HEK293 (cell line): ENCODE results near the gene MAGEF1.

Experiments used
- CTCF ChIA-PET: fragments of 350-600 bp; formaldehyde crosslinking; extraction: SDS; loops from one replicate; lab custom pipeline; 2021; ENCODE audit warnings: antibody characterized with exemption; lab: Yijun Ruan, JAX
- POLR2A ChIA-PET: fragments of 300-600 bp; formaldehyde crosslinking; extraction: SDS; loops from one replicate; lab custom pipeline; 2020; ENCODE audit warnings: antibody characterized with exemption, inconsistent platforms; lab: Yijun Ruan, JAX
- H3K27ac ChIP-seq: fragments of 200-500 bp; sonication (Bioruptor generic); 2 replicates; pipeline ENCODE4 v1.5.1; 2014; ENCODE audit warnings: low read depth, low read length, control low read depth, inconsistent platforms; ENCODE audit errors: extremely low read depth
- H3K36me3 ChIP-seq, 2 experiments: fragments of 200-500 bp in 1 of 2; sonication (Bioruptor generic) in 1 of 2; 1 replicate in 1 of 2; 2 replicates in 1 of 2; pipeline ENCODE4 v1.5.1; 2014 to 2017; ENCODE audit warnings: inconsistent platforms in 2 of 2, low read length in 2 of 2; ENCODE audit not compliant: control insufficient read depth in 2 of 2, insufficient read depth in 1 of 2
- H3K4me1 ChIP-seq: fragments of 200-500 bp; sonication (Bioruptor generic); 2 replicates; pipeline ENCODE4 v1.5.1; 2014; ENCODE audit warnings: mild to moderate bottlenecking, low read length, inconsistent platforms; ENCODE audit not compliant: control insufficient read depth, insufficient read depth
- H3K4me3 ChIP-seq: 2 replicates; pipeline ENCODE4 v1.5.1; 2011; ENCODE audit warnings: low read depth, mild to moderate bottlenecking, control low read depth, low read length, moderate library complexity
- H3K9me3 ChIP-seq: fragments of 200-500 bp; sonication (Bioruptor generic); 2 replicates; pipeline ENCODE4 v1.5.1; 2014; ENCODE audit warnings: low read depth, low read length, inconsistent platforms; ENCODE audit not compliant: control insufficient read depth, insufficient read depth
- EGR2 ChIP-seq: fragments of 450-650 bp; formaldehyde crosslinking; IDR thresholded peaks from 2 replicates; pipeline ENCODE4 v1.5.1; 2016; ENCODE audit warnings: low read depth, missing biosample characterization, missing genetic modification characterization
- PATZ1 ChIP-seq: fragments of 450-650 bp; formaldehyde crosslinking; IDR thresholded peaks from 2 replicates; pipeline ENCODE4 v1.5.1; 2016; ENCODE audit warnings: missing biosample characterization, missing genetic modification characterization
- SCRT1 ChIP-seq: fragments of 450-650 bp; formaldehyde crosslinking; IDR thresholded peaks from 2 replicates; pipeline ENCODE4 v1.5.1; 2016; ENCODE audit warnings: missing biosample characterization, missing genetic modification characterization, borderline replicate concordance
- SCRT2 ChIP-seq: fragments of 450-650 bp; formaldehyde crosslinking; IDR thresholded peaks from 2 replicates; pipeline ENCODE4 v1.5.1; 2016; ENCODE audit warnings: missing biosample characterization, missing genetic modification characterization
- SP3 ChIP-seq: fragments of 450-650 bp; formaldehyde crosslinking; IDR thresholded peaks from 2 replicates; pipeline ENCODE4 v1.5.1; 2016; ENCODE audit warnings: missing biosample characterization, missing genetic modification characterization
- TSHZ1 ChIP-seq: fragments of 450-650 bp; formaldehyde crosslinking; IDR thresholded peaks from 2 replicates; pipeline ENCODE4 v1.5.1; 2016; ENCODE audit warnings: missing biosample characterization, missing genetic modification characterization, borderline replicate concordance
- YY1 ChIP-seq: fragments of 450-650 bp; formaldehyde crosslinking; IDR thresholded peaks from 2 replicates; pipeline ENCODE4 v1.5.1; 2018; ENCODE audit warnings: missing biosample characterization, missing genetic modification characterization
- ZBTB17 ChIP-seq: fragments of 450-650 bp; formaldehyde crosslinking; IDR thresholded peaks from 2 replicates; pipeline ENCODE4 v1.5.1; 2016; ENCODE audit warnings: missing biosample characterization, missing genetic modification characterization
- ZBTB8A ChIP-seq: fragments of 450-650 bp; formaldehyde crosslinking; IDR thresholded peaks from 2 replicates; pipeline ENCODE4 v1.5.1; 2016; ENCODE audit warnings: missing biosample characterization, missing genetic modification characterization
- ZFHX2 ChIP-seq: fragments of 450-650 bp; formaldehyde crosslinking; conservative IDR thresholded peaks from 2 replicates; pipeline ENCODE4 v1.5.1; 2016; ENCODE audit warnings: missing biosample characterization, missing genetic modification characterization
- ZIC2 ChIP-seq: fragments of 450-650 bp; formaldehyde crosslinking; IDR thresholded peaks from 2 replicates; pipeline ENCODE4 v1.5.1; 2016; ENCODE audit warnings: missing biosample characterization, missing genetic modification characterization
- ZNF175 ChIP-seq: fragments of 450-650 bp; formaldehyde crosslinking; IDR thresholded peaks from 2 replicates; pipeline ENCODE4 v1.5.1; 2016; ENCODE audit warnings: missing biosample characterization, missing genetic modification characterization
- ZNF221 ChIP-seq: fragments of 450-650 bp; formaldehyde crosslinking; IDR thresholded peaks from 2 replicates; pipeline ENCODE4 v1.5.1; 2017; ENCODE audit warnings: missing biosample characterization, missing genetic modification characterization, borderline replicate concordance
- ZNF366 ChIP-seq: fragments of 450-650 bp; formaldehyde crosslinking; conservative IDR thresholded peaks from 2 replicates; pipeline ENCODE4 v1.5.1; 2016; ENCODE audit warnings: missing biosample characterization, missing genetic modification characterization
- ZNF423 ChIP-seq: fragments of 450-650 bp; formaldehyde crosslinking; IDR thresholded peaks from 2 replicates; pipeline ENCODE4 v1.5.1; 2016; ENCODE audit warnings: missing biosample characterization, missing genetic modification characterization
- ZNF426 ChIP-seq: fragments of 450-650 bp; formaldehyde crosslinking; IDR thresholded peaks from 2 replicates; pipeline ENCODE4 v1.5.1; 2017; ENCODE audit warnings: missing biosample characterization, missing genetic modification characterization, mild to moderate bottlenecking, inconsistent platforms, moderate library complexity
- ZNF558 ChIP-seq: fragments of 450-650 bp; formaldehyde crosslinking; IDR thresholded peaks from 2 replicates; pipeline ENCODE4 v1.5.1; 2016; ENCODE audit warnings: missing biosample characterization, missing genetic modification characterization
- ZNF660 ChIP-seq: fragments of 450-650 bp; IDR thresholded peaks from 2 replicates; pipeline ENCODE4 v1.5.1; 2018; ENCODE audit warnings: missing biosample characterization, mild to moderate bottlenecking, missing genetic modification characterization
- ZNF692 ChIP-seq: fragments of 450-650 bp; formaldehyde crosslinking; IDR thresholded peaks from 2 replicates; pipeline ENCODE4 v1.5.1; 2016; ENCODE audit warnings: missing biosample characterization, missing genetic modification characterization

MAGEF1 gene

GRCh38 chr3:184716622-184717398, 4.9 kb upstream of the MAGEF1 start (continued):
- TF ChIP-seq PATZ1 (tag by site-specific recombination) = peak; percentile 74
- TF ChIP-seq ZNF692 = 0 out of 2 replicates have a peak, but pooled peaks have one; percentile 14
- peak; percentile 53 for TF ChIP-seq ZNF660
- TF ChIP-seq ZNF221 (tag by site-specific recombination) = no peak
- no peak for TF ChIP-seq ZNF175 (tag by site-specific recombination)
- TF ChIP-seq ZBTB17 (tag by site-specific recombination) = peak; percentile 56
- TF ChIP-seq ZFHX2 (tag by site-specific recombination) = peak; percentile 67
- TF ChIP-seq EGR2 = 0 out of 2 replicates have a peak, but pooled peaks have one; percentile 31
- TF ChIP-seq SCRT2 = peak; percentile 73
- TF ChIP-seq SCRT1 (tag by site-specific recombination) = no peak
- no peak for TF ChIP-seq ZNF426 (tag by site-specific recombination)
- TF ChIP-seq ZNF366 (tag by site-specific recombination) = peak; percentile 57; the same call in 1 of the 2 replicates
- TF ChIP-seq ZNF558 (tag by site-specific recombination) = no peak
- TF ChIP-seq YY1 (tag by site-specific recombination) = no peak
- TF ChIP-seq ZBTB8A = peak; percentile 29; the same call in 1 of the 2 replicates
- 0 out of 2 replicates have a peak, but pooled peaks have one; percentile 37 for TF ChIP-seq ZIC2 (tag by site-specific recombination)
- 0 out of 2 replicates have a peak, but pooled peaks have one; percentile 9 for TF ChIP-seq TSHZ1 (tag by site-specific recombination)
- no peak for TF ChIP-seq SP3 (tag by site-specific recombination)

- CTCF ChIA-PET = interaction anchor here (0.5 kb wide), 1 partner anchor 60 kb away, joined by 3 read pairs; no protein-coding TSS in a partner anchor
- Histone ChIP-seq H3K36me3 (no peaks in the 10 kb centered on the region), H3K27ac (peak overlapping the region; percentile 62; the same call in 1 of the 2 replicates), H3K9me3 (no peaks in the 10 kb centered on the region), H3K4me3 (no peak overlapping the region), H3K4me1 (peaks cover 9% of the 10 kb centered on the region)
- POLR2A ChIA-PET = no interaction called here
- TF ChIP-seq ZNF423 (tag by site-specific recombination) = no peak
Observed at GRCh38 chr3:184715943-184716621, 4.2 kb upstream of the MAGEF1 start.
